NCI-H128 (cell line): ENCODE data around the gene TOB1.
"Not testable (repeated sequence)": the region's sequence is repeated elsewhere in the genome, so short reads cannot be mapped to it uniquely, and the experiment has no call there.

ENCODE experiments used
- DNase-seq: peaks from one replicate; lab custom pipeline; 2025; ENCODE audit not compliant: unreplicated experiment; lab: John Stamatoyannopoulos, UW

TOB1 gene

DNA sequence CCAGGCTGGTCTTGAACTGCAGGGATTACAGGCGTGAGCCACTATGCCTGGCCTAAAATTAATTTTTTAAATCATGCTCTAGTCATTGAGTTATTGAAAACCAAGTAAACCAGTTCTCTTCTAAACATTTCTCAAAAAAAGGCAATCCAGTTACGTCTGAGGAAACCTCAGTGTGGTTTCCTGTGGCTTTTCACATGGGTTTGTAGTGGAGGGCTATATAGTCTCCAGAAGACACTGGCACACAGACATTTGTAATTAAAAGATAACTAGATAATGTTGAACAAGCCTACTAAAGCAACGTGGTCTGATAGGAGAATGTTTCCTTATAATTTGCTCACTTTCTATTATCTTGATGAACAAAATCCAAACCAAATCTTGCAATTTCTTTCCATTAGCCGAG, 5.2 kb upstream of the TOB1 start:
- DNase-seq: no peak

DNA sequence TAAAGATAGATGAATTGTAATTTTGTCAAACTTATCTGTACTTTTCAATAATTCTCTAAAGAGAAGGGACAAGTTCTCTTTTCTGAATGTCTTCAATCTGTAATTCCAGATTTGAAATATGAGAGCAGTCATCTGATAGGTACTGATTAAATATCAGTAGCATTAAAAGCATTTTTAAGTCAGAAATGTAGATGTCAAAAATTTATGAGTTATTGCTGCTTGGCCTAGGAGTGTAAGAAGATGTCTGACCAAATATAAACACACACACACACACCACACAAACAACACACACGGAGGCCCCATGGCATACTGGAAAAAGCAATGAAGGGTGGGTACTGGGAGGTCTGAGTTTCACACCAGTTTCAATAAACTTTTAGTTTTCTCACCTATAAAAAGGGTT, 2.4 kb upstream of the TOB1 start:
- no peak for DNase-seq

DNA sequence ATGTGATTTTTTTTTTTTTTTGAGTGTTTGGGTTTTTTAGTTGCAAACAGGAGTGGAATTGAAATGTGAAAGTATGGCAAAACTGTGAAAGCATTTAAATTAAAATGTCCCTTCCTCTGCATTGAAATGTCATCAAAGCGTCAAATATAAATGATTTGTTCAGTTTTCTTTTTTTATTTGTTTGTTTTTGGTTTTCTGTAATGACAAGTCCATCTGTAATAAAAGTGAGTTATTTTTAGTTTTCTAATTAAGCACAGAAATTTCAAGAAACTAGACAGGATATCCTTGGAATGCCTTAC, 1.9 kb upstream of the TOB1 start:
- DNase-seq: no peak

DNA sequence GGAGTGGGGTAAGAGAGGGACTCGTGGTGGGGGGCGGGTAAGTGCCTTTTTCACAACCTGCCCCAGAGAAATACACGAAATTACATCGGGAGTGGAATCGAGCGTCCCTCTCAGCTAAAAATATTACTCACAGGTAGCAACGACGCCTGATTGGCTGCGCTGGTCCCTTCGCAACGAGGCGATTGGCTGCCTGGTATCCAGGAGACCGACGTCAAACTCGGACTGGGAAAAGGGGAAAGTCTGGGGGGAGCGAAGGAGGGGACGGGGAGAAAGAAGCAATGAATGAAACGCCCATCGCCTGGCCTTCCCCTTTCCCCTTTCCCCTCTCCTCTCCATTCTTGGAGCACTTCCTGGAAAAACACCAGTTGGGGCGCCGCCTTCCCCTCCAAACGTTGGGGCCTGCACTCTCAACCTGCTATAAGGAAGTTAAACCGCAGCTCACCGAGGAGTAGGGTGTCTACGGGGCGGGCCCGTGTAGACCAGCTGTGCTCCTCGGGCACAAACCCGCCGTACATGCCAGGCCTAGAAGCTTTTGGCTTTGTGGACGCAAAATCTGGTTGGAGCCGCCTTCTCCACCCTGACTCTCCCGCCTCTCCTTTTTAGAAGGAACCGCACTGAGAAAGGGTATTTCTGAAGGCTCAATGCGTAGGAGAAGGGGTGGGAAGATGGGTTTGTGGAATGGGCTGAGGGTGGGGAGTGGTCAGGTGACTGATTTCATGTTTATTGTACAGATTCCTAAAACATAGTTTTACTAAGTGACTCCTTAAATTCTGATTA, 1.4 kb upstream of the TOB1 start:
- DNase-seq: peak; percentile 92

DNA sequence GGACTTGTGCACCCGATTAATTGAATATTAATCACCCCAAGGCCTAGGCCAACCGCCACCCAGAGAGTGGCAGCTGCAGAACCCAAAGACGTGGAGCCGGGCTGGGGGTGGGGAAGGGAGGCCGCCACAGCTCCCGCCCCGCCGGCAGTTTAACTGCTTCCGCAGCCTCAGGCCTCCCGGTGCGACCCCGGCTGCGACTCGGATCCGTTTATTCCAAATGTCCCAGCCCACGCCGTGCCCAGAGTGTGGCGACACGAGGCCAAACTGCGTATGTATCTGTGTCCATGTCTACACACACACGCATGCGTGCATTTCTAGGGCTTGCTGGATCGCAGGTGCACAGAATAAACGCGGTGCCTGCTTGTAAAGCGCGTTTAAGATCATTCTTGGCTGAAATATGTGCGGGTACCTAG, 802 bp upstream of the TOB1 start:
- no peak for DNase-seq

DNA sequence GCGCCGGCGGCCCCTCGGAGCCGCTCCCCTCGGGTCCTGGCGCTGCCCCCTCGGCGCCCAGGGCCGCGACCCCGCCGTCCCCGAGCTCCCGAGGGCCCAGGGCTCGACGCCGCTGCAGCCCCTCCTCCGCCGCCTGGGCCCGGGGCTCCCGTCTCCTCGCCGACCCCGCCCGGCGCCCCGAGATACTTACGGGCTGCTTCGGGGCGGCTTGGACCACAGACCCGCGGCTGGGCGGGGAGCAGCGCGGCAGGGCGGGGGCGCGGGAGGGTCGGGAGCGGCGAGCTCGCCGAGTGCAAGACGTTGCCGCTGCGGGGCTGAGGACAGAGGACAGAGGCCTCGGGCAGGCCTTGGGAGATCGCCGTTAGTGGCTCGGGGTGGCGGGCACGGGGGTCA, 290 bp downstream of the TOB1 start:
- no peak for DNase-seq

DNA sequence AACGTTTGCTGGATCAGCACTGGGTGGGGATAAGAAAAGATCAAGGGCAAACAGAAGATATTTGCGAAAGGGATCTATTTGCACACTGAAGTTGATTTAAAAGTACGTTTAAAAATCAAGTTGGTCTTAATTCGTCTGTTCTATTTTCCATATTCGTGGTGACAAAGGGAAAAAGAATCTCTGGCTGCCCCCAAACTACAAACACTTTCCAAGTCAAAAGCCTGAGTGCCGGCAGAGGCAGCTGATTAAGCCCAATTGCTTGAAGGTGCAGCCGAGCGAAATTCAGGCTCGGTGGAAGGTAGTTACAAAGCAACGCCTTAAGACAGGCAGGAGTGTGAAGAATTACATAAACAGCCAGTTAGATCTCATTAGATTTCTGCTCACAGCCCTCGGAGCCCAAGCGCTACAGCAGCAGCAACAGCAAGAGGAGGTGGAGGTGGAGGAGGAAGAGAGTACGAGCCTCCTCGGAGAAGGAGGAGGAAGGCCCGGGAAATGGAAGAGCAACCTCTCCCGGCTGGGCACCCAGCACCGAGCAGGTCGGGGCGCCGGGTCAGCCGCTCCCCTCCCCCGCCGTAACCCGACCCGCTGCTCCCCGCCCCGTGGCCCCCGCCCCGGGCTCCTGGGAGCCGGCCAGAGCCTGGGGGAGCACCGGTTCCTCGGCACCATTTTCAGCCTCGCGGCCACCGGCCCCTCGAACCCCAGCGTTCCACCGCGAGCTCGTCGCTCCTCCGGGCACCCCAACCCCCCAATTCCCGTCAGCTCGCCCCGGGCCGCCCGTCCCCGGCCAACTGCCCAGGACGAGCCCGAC, 890 bp downstream of the TOB1 start:
- DNase-seq: no peak

DNA sequence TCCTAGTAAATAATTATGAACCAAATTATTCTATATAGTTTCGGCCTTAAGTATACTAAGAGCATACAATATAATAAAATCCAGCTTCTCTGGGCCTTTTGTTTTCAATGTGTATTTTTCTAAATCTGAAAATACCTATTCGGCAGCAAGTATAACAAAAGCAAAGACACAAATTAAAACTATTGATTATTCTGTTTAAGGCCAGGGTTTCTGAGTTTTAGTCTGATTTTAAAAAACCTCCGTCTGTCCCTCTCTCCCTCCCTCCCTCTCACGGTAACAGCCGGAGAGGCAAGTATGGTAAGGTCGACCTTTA, 1.5 kb downstream of the TOB1 start:
- no peak for DNase-seq

DNA sequence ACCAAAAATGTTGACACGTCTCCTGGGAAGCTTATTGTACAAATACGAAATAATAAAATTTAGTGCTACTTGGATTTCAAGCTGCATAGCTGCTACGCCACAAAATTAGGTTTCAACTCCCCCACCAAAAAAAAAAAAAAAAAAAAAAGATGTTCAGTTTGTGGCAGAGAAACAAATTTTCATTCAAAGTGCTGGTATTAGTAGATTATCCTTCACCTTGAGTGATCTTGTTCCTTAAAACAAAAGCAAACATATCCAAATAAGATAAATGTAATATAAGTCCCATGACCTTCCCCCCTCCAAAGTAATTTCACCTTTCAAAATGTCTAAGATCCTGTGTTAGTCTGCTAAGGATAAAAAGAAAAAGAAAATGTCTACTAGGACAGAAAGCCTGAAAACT, 2.2 kb downstream of the TOB1 start:
- no peak for DNase-seq

DNA sequence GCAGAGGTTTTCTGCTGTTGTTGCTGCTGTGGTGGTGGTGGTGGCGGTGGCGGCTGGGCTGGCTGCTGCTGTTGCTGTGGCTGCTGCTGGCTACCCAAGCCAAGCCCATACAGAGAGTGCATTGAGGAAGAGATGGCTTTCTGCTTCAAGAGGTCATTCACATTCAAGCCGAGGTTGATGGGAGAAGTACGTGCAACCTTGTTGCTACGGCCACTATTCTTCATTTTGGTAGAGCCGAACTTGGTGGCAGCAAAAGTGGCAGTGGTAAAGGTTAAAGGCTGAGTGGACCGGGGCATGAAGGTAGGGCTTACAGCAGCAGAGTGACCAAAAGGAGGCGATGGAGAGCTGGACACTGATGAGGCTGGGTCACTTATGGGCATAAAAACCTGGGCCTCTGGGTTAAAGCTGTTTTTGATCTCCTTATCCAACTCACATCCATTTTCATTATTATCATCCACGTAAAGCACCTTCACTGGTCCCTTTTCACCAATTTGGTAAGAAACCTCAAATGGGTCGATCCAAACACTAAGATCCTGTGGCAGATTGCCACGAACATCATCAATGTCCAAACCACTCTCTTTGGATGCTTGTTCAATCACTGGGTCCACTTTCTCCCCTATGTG, 2.8 kb downstream of the TOB1 start:
- no peak for DNase-seq

DNA sequence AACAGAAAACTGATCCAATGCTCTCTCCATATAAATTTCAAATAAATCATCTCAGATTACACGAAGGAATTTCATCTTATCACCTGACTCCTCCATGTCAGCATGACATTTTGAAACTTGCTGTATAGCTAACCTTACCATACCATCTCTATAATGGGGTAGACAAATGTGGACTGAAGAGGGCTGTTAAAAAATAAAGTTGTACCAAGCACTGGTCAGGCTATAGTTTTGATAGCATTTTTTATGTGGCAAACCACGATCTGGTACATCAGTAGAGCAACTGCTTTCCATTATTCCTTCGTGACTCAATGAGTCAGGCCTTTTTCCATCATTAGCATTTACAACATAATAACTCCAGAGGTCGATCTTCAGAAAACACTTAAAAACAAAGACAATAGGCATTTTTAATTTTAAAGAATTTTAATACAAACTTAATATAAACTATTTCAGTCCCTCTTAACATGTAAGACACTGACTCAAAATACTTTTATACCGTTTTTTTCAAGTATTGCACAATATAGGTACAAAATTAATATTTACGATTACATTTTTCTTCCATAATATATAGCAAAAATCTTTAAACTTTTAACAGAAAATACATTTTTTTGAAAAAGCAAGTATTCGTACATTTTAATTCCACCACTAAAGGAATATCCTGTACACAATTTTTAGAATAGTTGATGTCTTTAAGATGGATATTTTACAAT, 4.2 kb downstream of the TOB1 start:
- no peak for DNase-seq

DNA sequence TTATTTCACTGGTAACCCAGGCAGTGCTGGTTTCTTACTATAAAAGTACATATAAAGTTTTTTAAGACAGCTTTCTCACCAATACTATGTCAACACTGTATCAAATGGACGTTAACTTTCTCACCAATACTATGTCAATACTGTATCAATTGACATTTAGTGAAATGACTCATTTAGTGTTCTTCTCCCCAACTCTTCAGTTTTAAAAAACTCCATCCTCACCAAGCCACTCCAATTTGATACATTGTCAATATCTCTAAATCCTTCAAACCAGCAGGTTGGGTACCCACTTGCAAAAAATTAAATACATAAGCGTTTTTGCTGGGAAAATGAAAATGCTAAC, 4.8 kb downstream of the TOB1 start:
- no peak for DNase-seq

DNA sequence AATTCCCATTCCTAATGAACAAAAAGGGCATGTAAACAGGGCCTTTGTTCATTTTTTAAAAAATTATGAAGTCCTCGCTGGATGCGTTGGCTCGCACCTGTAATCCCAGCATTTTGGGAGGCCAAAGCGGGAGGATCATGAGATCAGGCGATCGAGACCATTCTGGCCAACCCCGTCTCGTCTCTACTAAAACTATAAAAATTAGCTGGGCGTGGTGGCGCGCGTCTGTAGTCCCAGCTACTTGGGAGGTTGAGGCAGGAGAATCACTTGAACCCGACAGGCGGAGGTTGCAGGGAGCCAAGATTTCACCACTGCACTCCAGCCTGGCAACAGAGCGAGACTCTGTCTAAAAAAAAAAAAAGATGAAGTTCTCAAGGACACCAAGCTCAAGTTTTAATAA, 6.4 kb downstream of the TOB1 start:
- not testable (repeated sequence) for DNase-seq

DNA sequence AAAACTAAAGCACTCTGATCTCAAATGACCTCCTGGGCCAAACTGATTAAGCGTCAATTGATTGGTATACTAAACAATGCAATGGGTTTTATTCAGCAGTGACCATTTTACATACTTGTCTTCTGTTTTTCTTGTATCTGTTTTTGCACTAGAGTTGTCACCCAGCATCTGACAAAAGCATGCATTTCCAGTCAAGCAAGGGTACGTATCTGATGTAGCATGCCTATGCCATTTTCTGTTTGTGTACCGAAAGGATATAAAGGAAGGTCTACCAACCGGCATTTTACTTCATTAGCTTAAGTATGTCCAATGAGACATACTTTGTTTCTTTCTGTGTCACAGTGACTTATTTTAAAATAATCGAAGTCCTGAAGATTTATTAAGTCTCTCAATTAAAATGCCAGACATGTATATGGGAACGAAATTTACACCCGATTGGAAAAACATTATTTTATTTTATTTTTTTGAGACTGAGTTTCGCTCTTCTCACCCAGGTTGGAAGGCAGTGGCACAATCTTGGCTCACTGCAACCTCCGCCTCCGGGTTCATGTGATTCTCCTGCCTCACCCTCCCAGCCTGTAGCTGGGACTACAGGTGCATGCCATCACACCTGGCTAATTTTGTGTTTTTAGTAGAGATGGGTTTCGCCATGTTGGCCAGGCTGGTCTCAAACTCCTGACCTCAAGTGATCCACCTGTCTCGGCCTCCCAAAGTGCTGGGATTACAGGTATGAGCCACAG, 7.5 kb downstream of the TOB1 start:
- no peak for DNase-seq

DNA sequence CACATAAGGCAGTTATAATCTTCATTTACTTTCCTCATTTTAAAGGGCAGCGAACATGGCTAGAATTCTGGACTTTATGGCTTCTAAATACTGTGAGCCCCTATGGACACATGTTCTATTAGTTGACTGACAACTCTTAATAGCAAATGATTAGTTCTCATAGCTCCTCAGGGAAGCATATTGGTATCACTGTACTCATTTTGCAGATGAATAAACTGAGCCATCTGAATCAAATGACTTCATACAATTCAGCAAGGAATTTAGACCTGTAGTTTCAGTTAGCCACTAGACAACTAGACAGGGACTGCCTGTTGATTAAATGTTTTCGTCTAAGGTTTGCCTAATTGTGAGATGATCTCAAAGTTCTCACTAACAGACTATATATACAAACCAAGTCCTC, 9.7 kb downstream of the TOB1 start:
- no peak for DNase-seq

DNA sequence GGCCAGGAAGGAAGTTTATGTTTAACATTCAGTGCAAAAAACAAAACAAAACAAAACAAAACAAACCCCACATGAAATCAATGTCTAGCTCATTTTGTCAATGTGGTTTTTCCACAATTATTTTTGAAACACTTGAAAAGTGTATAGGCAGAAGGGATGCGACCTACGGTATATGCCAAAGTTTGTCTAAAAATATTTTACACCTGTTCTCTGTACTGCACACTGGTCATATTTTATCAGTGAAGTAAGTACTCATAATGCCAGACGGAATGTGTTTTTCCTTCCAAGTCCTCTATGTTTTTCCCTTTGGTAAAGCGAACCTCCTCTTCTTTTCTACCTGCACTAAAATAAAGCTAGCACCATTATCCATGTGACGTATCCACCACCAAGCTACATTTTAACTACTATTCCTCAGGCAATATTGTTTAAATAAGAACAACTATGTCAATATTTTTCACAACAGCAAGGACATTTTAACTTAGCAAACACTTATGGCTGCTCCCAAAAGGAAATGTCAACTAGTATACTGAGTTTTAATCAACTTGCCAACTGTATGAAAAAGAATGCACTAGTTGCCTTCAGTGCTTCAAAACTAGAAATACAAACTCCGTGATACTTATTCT, 10.3 kb downstream of the TOB1 start:
- no peak for DNase-seq

DNA sequence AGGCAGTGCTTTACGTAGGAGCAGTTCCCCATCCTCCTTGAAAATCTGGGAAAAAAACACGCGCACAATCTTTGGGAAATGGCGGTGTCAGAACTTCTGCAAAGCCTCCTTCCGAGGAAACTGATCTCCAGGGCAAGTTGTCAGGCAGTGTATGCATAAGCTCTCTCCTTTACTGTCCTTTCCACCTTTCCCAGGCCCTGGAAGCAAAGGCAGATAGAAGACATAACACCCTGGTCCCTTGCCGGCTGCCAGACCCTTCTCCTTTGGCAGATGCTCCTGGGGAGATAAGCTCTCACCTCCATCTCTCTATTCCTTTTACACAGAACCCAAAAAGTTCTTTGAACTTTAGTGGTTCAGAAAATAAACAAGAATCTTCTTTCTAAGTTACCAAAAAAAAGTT, 12.4 kb downstream of the TOB1 start:
- DNase-seq: no peak

DNA sequence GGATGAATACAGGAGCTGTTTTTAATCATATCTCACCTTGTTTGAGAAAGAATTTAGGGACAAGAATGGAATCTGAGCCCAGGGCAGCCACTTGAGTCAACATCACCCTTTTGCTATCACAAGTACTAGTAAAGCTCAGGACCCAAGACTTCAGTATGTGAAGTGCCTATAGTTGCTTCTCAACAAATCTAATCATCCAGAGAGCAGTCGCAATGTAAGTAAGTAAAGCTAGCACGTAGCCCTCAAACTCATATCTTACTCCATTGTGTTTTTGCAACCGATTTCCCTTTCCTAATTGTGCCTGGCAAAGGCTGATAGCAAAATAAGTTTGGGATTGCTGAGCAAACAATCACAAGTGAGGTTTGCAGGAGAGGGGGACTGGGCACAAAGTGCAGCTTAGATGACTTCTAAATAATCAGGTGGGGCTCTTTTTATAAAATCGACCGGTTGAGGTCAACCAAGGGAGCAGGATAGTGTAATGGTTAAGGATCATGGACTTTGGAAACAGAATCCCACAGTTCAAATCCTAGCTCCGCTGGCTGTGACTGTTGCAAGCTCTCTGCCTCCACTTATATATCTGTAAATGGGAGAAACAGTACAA, 13.0 kb downstream of the TOB1 start:
- no peak for DNase-seq

DNA sequence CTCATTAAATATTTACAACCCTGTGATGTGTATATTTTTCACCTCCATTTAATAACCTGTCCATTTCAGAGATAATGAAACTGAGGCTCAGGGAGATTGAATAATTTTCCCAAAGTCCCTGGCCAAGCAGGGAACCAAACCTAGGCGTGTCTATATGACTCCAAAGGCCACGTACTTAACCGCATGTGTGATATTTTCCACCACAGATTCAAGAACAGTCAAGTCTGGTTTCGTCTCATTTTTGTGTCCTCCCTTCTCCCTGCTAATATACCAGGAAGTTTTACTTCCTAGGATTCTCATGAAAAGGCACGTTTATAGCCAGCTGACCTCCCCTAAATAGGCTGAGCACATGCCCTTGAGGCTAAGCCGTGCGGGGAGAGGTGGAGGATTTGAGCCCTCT, 15.5 kb downstream of the TOB1 start:
- no peak for DNase-seq

DNA sequence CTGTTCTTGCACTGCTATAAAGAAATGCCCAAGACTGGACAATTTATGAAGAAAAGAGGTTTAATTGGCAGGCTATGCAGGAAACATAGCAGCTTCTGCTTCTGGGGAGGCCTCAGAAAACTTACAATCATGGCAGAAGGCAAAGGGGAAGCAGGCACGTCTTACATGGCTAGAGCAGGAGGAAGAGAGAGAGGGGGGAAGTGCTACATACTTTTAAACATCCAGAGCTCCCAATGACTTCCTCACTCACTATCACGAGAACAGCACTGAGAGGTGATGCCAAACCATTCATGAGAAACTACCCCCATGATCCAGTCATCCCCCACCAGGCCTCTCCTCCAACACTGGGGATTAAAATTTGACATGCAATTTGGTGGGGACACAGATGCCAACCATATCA, 17.4 kb downstream of the TOB1 start:
- no peak for DNase-seq

DNA sequence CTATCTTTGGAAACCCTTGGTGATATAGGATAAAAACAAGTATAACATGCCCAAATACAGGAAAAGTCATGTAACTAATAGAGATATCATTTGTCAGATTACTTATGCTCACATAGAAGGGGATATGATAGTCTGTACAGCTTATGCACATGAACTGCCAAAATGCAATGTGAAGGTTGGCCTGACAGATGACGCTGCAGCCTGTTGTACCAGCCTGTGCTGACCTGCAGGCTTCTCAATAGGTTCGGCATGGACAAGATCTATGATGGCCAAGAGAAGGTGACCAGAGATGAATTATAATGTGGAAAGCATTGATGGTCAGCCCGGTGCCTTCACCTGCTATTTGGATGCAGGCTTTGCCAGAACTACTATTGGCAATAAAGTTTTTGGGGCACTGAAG, 18.1 kb downstream of the TOB1 start:
- no peak for DNase-seq
